ENCODE measurements around the gene ST8SIA2. TPM values are rescaled to one million over a fixed set of nuclear protein-coding genes. Genes with fewer than 3 reads are reported as not detected.

The ST8SIA2 gene
- polyA plus RNA-seq, 3 donors = not detected

DNA sequence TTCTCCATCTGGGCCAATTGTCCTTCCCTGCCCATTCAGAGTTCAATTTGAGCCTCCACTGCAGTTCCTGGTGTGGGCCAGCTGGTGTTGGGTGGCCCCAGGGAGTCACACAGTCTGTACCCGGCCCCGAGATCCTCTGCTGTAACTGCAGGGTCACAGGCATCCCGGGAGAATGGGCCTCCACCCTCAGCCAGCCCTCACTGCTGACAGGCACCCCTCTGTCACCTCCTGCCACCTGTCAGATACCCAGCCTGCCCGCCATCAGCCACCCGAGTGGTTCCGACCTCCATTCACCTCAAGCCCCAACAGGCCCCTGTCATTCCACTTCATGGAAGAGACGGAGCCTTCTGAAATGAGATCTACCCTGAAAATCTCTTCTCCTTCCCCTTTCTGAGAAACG is 73.2 kb downstream of the ST8SIA2 start:
- peaks cover 1 to 11% (median 2%) of the 10 kb centered on the region in 3 donors for H3K27me3 Mint-ChIP-seq (ENCODE audit: low read depth in 3 of 3)
- H3K27me3 ChIP-seq (ENCODE audit: control insufficient read depth in 2 of 2, insufficient read depth in 2 of 2, low read length in 2 of 2) = no peaks in the 10 kb centered on the region
- 76% methylated on average over 7 of the region's 8 CpGs for WGBS (ENCODE audit: insufficient coverage)
- no peaks in the 10 kb centered on the region for H3K36me3 ChIP-seq (replicated peaks in 1 of 2; ENCODE audit: control insufficient read depth in 1 of 2, insufficient read depth in 2 of 2, low read length in 2 of 2)
- no peak overlapping the region for H3K27ac ChIP-seq (ENCODE audit: low read depth in 1 of 2, low read length in 2 of 2)
- H4K20me1 ChIP-seq (ENCODE audit: insufficient read depth, low read length) = no peaks in the 10 kb centered on the region
- no peak overlapping the region for H3K27ac Mint-ChIP-seq
- no peak overlapping the region for H3K4me2 ChIP-seq (replicated peaks; ENCODE audit: extremely low read depth, low read length, poor library complexity, severe bottlenecking)
- no peak overlapping the region for H2AFZ ChIP-seq (ENCODE audit: insufficient read depth, low read depth, low read length, poor library complexity, severe bottlenecking)
- H3K9me3 Mint-ChIP-seq = peaks cover 0 to 2% (median 0%) of the 10 kb centered on the region in 7 donors
- TF ChIP-seq, protein P1, sequence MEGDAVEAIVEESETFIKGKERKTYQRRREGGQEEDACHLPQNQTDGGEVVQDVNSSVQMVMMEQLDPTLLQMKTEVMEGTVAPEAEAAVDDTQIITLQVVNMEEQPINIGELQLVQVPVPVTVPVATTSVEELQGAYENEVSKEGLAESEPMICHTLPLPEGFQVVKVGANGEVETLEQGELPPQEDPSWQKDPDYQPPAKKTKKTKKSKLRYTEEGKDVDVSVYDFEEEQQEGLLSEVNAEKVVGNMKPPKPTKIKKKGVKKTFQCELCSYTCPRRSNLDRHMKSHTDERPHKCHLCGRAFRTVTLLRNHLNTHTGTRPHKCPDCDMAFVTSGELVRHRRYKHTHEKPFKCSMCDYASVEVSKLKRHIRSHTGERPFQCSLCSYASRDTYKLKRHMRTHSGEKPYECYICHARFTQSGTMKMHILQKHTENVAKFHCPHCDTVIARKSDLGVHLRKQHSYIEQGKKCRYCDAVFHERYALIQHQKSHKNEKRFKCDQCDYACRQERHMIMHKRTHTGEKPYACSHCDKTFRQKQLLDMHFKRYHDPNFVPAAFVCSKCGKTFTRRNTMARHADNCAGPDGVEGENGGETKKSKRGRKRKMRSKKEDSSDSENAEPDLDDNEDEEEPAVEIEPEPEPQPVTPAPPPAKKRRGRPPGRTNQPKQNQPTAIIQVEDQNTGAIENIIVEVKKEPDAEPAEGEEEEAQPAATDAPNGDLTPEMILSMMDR (IDR thresholded peaks at IDR 0.05) = no peak
- H3K9me3 ChIP-seq (replicated peaks in 1 of 2; ENCODE audit: control insufficient read depth in 1 of 2, insufficient read depth in 1 of 2, low read length in 2 of 2) = no peaks in the 10 kb centered on the region
- H3K4me1 Mint-ChIP-seq = no peaks in the 10 kb centered on the region
- no peaks in the 10 kb centered on the region for H3K79me2 ChIP-seq (ENCODE audit: insufficient read depth, low read length)
- H3K9ac ChIP-seq (ENCODE audit: insufficient read depth, low read length, poor library complexity, severe bottlenecking) = no peak overlapping the region
- no peak for DNase-seq
- no peak overlapping the region for H3K4me3 Mint-ChIP-seq
- H3K4me1 ChIP-seq (ENCODE audit: control insufficient read depth in 1 of 2, insufficient read depth in 2 of 2, low read length in 2 of 2) = no peaks in the 10 kb centered on the region
- intact Hi-C loops (cut with micrococcal nuclease) = no loop called here
- no peaks in the 10 kb centered on the region for H3K36me3 Mint-ChIP-seq
- H3K4me3 ChIP-seq (replicated peaks in 1 of 3; ENCODE audit: low read depth in 2 of 3, low read length in 3 of 3) = no peak overlapping the region

DNA sequence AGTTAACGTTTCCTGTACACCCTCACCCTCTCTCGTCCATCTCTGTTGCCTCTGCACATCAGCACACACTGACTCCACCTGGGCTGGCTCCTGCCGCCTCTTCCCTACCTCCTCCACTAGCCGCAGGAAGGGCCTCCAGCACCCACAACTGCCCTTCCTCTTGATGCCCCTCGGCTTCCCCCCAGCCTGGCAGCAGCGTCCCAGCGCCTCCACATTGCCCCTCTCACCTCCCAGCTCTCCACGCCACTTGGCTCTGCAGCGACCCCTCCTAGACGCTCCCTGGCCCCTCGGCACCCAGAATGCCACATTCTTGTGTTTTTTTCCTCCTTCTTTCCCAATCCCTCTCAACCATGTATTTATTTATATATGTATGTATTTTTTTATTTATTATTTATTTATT is 73.6 kb downstream of the ST8SIA2 start:
- intact Hi-C loops (cut with micrococcal nuclease) = no loop called here
- H3K27me3 ChIP-seq (ENCODE audit: control insufficient read depth in 2 of 2, insufficient read depth in 2 of 2, low read length in 2 of 2) = no peaks in the 10 kb centered on the region
- Mint-ChIP-seq H3K27ac (no peak overlapping the region), H3K9me3 (peaks cover 0 to 2% (median 0%) of the 10 kb centered on the region in 7 donors), H3K4me3 (no peak overlapping the region), H3K27me3 (ENCODE audit: low read depth in 3 of 3) (peaks cover 1 to 11% (median 2%) of the 10 kb centered on the region in 3 donors), H3K4me1 (no peaks in the 10 kb centered on the region), H3K36me3 (no peaks in the 10 kb centered on the region)
- no peak overlapping the region for H3K4me2 ChIP-seq (replicated peaks; ENCODE audit: extremely low read depth, low read length, poor library complexity, severe bottlenecking)
- H3K9me3 ChIP-seq (replicated peaks in 1 of 2; ENCODE audit: control insufficient read depth in 1 of 2, insufficient read depth in 1 of 2, low read length in 2 of 2) = no peaks in the 10 kb centered on the region
- no peaks in the 10 kb centered on the region for H3K36me3 ChIP-seq (replicated peaks in 1 of 2; ENCODE audit: control insufficient read depth in 1 of 2, insufficient read depth in 2 of 2, low read length in 2 of 2)
- H3K9ac ChIP-seq (ENCODE audit: insufficient read depth, low read length, poor library complexity, severe bottlenecking) = no peak overlapping the region
- H3K27ac ChIP-seq (ENCODE audit: low read depth in 1 of 2, low read length in 2 of 2) = no peak overlapping the region
- TF ChIP-seq, protein P1 (IDR thresholded peaks at IDR 0.05) = no peak
- DNase-seq = no peak
- H4K20me1 ChIP-seq (ENCODE audit: insufficient read depth, low read length) = no peaks in the 10 kb centered on the region
- no peaks in the 10 kb centered on the region for H3K4me1 ChIP-seq (ENCODE audit: control insufficient read depth in 1 of 2, insufficient read depth in 2 of 2, low read length in 2 of 2)
- no peak overlapping the region for H2AFZ ChIP-seq (ENCODE audit: insufficient read depth, low read depth, low read length, poor library complexity, severe bottlenecking)
- 79% methylated on average over 7 of the region's 11 CpGs for WGBS (ENCODE audit: insufficient coverage)
- H3K79me2 ChIP-seq (ENCODE audit: insufficient read depth, low read length) = no peaks in the 10 kb centered on the region
- no peak overlapping the region for H3K4me3 ChIP-seq (replicated peaks in 1 of 3; ENCODE audit: low read depth in 2 of 3, low read length in 3 of 3)

Data from CD14-positive monocyte (primary cell).